ENCODE data around the gene OPTN. TPM values are rescaled to one million over a fixed set of nuclear protein-coding genes. Genes with fewer than 3 reads are reported as not detected.
A peak's percentile ranks its signal among the peaks of the same experiment; 100 is the strongest.

The OPTN gene
- total RNA-seq, 4 donors from 2014 or later: 59.6 to 123 (median 77.1) TPM

- no peak for TF ChIP-seq CTCF (IDR thresholded peaks at IDR 0.05)
- ATAC-seq (ENCODE audit: low FRiP score) (no peak), DNase-seq (ENCODE audit: low spot score) (no peak)
These were observed 33.4 kb upstream of the OPTN start for GRCh38 chr10:13066527-13066926.

- no peak for TF ChIP-seq CTCF (IDR thresholded peaks at IDR 0.05)
- no peak for ATAC-seq (ENCODE audit: low FRiP score)
These were observed 32.5 kb upstream of the OPTN start for GRCh38 chr10:13067431-13067830.

GRCh38 chr10:13068071-13068470 is 31.9 kb upstream of the OPTN start:
- DNase-seq (ENCODE audit: low spot score) (no peak), ATAC-seq (ENCODE audit: low FRiP score) (no peak)
- TF ChIP-seq CTCF (IDR thresholded peaks at IDR 0.05): no peak

More at GRCh38 chr10:13067431-13067830, 32.5 kb upstream of the OPTN start:
- no peak for DNase-seq (ENCODE audit: low spot score)

GRCh38 chr10:13068484-13068883 is 31.5 kb upstream of the OPTN start:
- DNase-seq (ENCODE audit: low spot score) (no peak), ATAC-seq (ENCODE audit: low FRiP score) (no peak)
- no peak for TF ChIP-seq CTCF (IDR thresholded peaks at IDR 0.05)

GRCh38 chr10:13072339-13072738 is 27.6 kb upstream of the OPTN start:
- TF ChIP-seq CTCF (IDR thresholded peaks at IDR 0.05): no peak
- ATAC-seq (ENCODE audit: low FRiP score) (no peak), DNase-seq (ENCODE audit: low spot score) (no peak)

GRCh38 chr10:13074563-13075451 is 25.2 kb upstream of the OPTN start:
- TF ChIP-seq CTCF (IDR thresholded peaks at IDR 0.05): no peak

More at GRCh38 chr10:13074563-13075451, 25.2 kb upstream of the OPTN start:
- ATAC-seq (ENCODE audit: low FRiP score) (peak; percentile 80), DNase-seq (ENCODE audit: low spot score) (peak; percentile 49)
